IPS-15b (cell line): ENCODE measurements around the gene XPO6.

Experiments
- H3K27me3 ChIP-seq: one replicate; pipeline ENCODE4 v1.6.1; 2013; ENCODE audit warnings: low read length; ENCODE audit not compliant: control insufficient read depth, insufficient read depth
- H3K36me3 ChIP-seq: one replicate; pipeline ENCODE4 v1.6.1; 2013; ENCODE audit warnings: low read length; ENCODE audit not compliant: control insufficient read depth, insufficient read depth
- H3K4me1 ChIP-seq: one replicate; pipeline ENCODE4 v1.6.1; 2013; ENCODE audit warnings: mild to moderate bottlenecking, low read length; ENCODE audit not compliant: control insufficient read depth, insufficient read depth
- H3K4me3 ChIP-seq: one replicate; pipeline ENCODE4 v1.5.1; 2013; ENCODE audit warnings: low read depth, low read length
- H3K9ac ChIP-seq: one replicate; pipeline ENCODE4 v1.6.1; 2013; ENCODE audit warnings: low read depth, mild to moderate bottlenecking, low read length
- H3K9me3 ChIP-seq: one replicate; pipeline ENCODE4 v1.6.1; 2013; ENCODE audit warnings: mild to moderate bottlenecking, low read length; ENCODE audit not compliant: control insufficient read depth, insufficient read depth

Gene XPO6

DNA sequence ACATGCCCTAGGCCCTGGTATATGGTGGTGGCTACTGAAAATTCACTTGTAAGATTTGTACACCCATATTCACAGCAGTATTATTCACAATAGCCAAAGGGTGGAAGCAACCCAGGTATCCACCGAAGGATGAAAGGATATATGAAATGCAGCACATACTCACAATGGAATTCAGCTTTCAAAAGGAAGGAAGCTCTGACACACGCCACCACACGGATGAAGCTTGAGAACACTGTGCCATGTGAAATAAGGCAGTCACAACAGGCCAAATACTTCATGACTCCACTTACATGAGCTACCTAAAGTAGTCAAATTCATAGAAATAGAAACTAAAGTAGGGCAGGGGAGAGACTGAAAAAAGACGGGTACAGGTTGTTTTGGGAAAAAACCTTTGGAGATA lies 2.9 kb downstream of the XPO6 start:
- Histone ChIP-seq H3K4me1 (peaks cover 6% of the 10 kb centered on the region), H3K4me3 (no peak overlapping the region), H3K27me3 (no peaks in the 10 kb centered on the region), H3K9ac (no peak overlapping the region), H3K36me3 (peaks cover 12% of the 10 kb centered on the region), H3K9me3 (no peaks in the 10 kb centered on the region)

DNA sequence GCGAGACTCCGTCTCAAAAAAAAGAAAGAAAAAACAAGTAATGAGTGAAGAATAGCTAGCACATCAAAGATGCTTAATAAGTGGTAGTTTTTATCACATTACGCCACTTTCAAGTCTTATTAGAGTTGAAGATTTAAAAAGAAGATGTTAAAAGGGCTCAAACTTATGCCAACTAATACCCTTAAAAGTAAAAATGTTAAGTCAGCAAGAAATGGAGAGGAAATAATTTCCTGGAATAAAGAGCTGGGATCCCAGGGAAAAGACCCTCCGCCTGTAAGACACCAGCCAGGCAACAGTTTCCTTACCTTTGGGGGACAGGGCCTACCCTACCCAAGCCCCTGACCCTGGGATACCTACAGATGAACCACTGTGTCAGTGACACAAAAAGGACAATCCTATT lies 3.6 kb downstream of the XPO6 start:
- Histone ChIP-seq H3K9me3 (no peaks in the 10 kb centered on the region), H3K27me3 (no peaks in the 10 kb centered on the region), H3K36me3 (peaks cover 16% of the 10 kb centered on the region), H3K4me3 (no peak overlapping the region), H3K4me1 (peaks cover 4% of the 10 kb centered on the region), H3K9ac (no peak overlapping the region)

DNA sequence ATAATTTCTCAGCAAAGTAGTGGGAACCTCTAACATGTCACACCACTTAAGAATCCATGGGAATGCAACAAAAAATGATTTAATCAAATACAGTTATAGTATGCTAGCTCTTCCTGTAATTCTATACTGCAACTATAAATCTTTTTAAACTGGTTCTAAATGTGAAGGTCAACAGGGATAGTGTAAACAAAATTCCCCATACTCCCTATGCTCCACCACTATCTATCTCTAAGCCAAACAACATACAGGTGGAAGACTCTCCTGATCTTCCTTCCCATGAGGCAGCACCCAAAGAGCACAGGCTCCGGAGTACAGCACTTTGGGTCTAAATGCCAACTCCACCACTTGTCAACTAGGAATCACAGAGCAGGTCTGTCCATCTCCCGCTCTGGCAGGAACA lies 4.4 kb downstream of the XPO6 start:
- Histone ChIP-seq H3K9ac (no peak overlapping the region), H3K4me3 (no peak overlapping the region), H3K36me3 (peaks cover 19% of the 10 kb centered on the region), H3K4me1 (peaks cover 3% of the 10 kb centered on the region), H3K9me3 (no peaks in the 10 kb centered on the region), H3K27me3 (no peaks in the 10 kb centered on the region)

DNA sequence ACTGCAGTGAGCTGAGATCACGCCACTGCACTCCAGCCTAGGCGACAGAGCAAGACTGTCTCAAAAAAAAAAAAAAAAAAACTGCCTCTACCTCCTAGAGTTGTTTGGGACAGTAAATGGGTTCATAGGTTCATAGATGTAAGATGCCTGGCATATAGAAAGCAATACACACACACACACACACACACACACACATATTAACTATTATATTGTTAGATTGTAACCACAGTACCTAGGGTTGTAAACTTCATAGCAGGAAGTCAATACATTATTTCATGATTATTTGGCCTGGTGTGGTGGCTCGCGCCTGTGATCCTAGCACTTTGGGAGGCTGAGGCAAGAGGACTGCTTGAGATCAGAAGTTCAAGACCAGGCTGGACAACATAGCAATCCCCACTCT lies 5.8 kb downstream of the XPO6 start:
- Histone ChIP-seq H3K9ac (no peak overlapping the region), H3K4me3 (no peak overlapping the region), H3K36me3 (peaks cover 22% of the 10 kb centered on the region), H3K4me1 (no peaks in the 10 kb centered on the region), H3K27me3 (no peaks in the 10 kb centered on the region), H3K9me3 (no peaks in the 10 kb centered on the region)

DNA sequence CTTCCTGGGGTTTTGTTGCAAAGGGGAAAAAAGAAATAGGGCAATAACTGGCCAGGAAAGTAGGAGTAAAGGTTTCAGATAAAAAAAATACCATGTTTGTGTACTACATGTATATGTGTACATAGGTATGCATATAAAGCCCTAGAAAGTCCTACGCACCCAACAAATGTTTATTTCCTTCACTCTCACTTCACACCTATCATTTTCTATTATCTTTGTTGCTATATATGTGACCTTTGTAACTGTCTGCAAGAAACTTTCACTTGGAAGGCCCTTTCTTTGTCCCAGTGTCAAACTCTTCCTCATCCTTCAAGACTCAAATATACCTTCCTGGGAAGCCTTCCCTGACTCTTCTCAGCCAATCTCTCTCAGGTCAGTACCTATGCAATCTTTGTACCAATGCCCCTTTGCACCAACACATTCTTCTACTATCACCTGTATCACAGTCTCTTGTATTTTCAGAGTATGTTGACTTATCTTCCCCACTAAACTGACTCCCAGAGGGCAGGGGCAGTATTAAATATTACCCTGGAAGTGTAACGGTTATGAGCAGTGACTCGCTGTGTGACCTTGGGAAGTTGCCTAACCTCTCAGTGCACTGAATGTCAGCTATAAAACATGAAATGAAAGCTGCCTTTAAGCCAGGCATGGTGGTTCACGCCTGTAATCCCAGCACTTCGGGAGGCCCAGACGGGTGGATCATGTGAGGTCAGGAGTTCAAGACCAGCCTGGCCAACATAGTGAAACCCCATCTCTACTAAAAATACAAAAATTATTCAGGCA lies 6.5 kb downstream of the XPO6 start:
- Histone ChIP-seq H3K4me1 (no peaks in the 10 kb centered on the region), H3K27me3 (no peaks in the 10 kb centered on the region), H3K9me3 (no peaks in the 10 kb centered on the region), H3K36me3 (peaks cover 22% of the 10 kb centered on the region), H3K4me3 (no peak overlapping the region), H3K9ac (no peak overlapping the region)

DNA sequence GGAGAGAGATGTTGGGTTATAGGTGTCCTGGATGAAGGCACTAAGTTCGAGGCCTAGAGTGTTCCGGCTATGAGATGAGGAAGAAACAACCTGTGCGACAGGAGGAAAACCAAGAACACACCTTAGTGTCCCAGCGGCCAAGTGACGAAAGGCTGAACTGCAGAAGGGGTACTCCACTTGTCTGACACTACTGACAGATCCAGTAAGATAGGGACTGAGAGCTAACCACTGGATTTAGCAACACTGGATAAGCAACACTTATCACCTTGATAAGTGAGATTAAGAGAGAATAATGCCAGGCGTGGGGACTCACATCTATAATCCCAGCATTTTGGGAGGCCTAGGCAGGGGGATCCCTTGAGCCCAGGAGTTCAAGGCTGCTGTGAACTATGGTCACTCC lies 7.1 kb downstream of the XPO6 start:
- H3K4me1 ChIP-seq, result no peaks in the 10 kb centered on the region
- H3K9me3 ChIP-seq, result no peaks in the 10 kb centered on the region
- no peaks in the 10 kb centered on the region for H3K27me3 ChIP-seq
- peaks cover 22% of the 10 kb centered on the region for H3K36me3 ChIP-seq
- no peak overlapping the region for H3K9ac ChIP-seq
- no peak overlapping the region for H3K4me3 ChIP-seq

DNA sequence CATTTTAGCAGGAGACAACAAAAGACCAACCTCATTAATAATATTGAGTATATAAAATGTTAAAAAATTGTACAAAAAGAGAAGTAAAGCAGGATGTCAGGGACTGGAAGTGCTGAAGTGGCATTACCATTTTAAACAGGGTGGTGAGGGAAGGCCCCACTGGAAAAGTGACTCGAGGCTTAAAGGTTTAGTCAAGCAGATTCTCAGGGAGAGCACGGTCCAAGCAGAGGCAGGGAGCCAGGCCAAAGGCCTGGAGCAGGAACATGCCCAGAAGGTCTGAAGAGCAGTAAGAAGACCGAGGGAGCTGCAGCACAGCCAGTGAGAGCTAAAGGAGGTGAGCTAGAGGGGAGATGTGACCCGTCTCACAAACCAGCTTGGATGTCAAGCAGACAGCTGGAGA lies 7.6 kb downstream of the XPO6 start:
- H3K4me1 ChIP-seq, result no peaks in the 10 kb centered on the region
- no peaks in the 10 kb centered on the region for H3K9me3 ChIP-seq
- no peak overlapping the region for H3K9ac ChIP-seq
- no peaks in the 10 kb centered on the region for H3K27me3 ChIP-seq
- no peak overlapping the region for H3K4me3 ChIP-seq
- H3K36me3 ChIP-seq, result peaks cover 22% of the 10 kb centered on the region

DNA sequence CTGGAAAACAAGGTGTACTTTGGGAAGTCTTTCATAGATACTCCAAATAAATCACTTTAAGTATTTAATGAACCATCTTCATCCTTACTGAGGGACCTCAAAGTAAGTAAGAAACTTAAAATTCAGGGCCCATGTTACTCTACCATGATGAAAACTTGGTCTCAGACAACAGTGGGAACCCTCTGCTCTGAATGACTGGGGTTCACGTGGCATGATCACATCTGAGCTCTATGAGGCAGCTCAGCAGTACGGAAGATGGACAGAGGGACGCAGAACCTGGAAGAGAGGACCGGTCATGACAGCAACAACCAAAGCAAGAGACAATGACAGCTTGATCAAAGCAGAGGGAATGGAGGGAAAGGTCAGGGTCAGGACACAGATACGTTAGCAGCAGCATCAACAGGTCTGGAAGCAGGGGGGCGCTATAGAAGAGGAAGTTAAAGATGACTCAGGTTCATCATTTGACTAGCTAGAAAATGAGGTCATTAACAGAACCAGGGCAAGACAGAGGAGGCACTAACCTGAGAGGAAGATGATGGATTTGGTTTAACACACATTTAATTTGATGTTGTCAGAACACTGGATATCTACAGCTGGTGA lies 9.5 kb downstream of the XPO6 start:
- H3K36me3 ChIP-seq, result peaks cover 15% of the 10 kb centered on the region
- H3K4me1 ChIP-seq, result no peaks in the 10 kb centered on the region
- H3K9ac ChIP-seq, result no peak overlapping the region

DNA sequence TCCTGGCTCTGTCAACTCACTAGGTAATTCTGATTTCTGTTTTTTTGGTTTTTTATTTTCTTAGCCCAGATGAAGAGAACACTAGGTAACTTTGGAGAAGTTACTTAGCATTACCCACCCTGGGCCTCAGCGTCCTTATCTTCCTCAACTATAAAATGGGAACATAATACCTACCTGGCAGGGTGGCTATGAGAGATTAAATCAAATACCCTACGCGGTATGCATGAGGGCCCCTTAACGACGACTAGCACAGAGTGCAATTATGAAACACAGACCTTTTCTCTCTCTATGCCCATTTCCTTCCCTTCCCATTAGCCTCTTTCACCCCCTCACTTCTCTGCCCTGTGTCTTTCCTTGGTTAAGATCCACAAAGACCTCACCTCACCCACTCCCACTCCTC lies 11.1 kb downstream of the XPO6 start:
- no peak overlapping the region for H3K9ac ChIP-seq
- no peak overlapping the region for H3K4me3 ChIP-seq
- peaks cover 15% of the 10 kb centered on the region for H3K36me3 ChIP-seq
- H3K27me3 ChIP-seq, result no peaks in the 10 kb centered on the region
- H3K9me3 ChIP-seq, result no peaks in the 10 kb centered on the region
- no peaks in the 10 kb centered on the region for H3K4me1 ChIP-seq

More for the DNA sequence above, 9.5 kb downstream of the XPO6 start:
- Histone ChIP-seq H3K27me3 (no peaks in the 10 kb centered on the region), H3K4me3 (no peak overlapping the region), H3K9me3 (no peaks in the 10 kb centered on the region)

DNA sequence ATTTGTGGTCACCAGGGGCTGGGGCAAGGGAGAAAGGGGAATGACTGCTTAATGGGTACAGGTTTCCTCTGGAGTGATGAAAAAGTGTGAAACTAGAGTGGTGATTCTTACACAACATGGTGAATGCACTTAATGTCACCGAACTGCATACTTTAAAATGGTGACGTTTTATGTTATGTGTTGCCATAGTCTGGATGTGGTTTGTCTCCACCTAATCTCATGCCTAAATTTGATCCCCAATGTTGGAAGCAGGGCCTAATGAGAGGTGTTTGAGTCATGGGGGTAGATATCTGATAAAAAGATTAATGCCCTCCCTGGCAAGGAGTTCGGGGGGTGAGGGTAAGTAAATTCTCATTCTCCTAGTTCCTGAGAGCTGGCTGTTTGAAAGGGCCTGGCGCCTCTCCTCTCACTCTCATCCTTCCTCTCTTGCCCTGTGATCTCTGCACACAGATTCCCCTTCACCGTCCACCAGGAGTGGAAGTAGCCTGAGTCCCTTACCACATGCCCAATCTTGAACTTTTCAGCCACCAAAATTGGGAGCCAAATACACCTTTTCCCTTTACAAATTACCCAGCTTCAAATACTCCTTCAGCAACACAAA lies 15.3 kb downstream of the XPO6 start:
- Histone ChIP-seq H3K36me3 (no peaks in the 10 kb centered on the region), H3K4me1 (peaks cover 6% of the 10 kb centered on the region), H3K9me3 (no peaks in the 10 kb centered on the region), H3K4me3 (no peak overlapping the region), H3K27me3 (no peaks in the 10 kb centered on the region), H3K9ac (no peak overlapping the region)

DNA sequence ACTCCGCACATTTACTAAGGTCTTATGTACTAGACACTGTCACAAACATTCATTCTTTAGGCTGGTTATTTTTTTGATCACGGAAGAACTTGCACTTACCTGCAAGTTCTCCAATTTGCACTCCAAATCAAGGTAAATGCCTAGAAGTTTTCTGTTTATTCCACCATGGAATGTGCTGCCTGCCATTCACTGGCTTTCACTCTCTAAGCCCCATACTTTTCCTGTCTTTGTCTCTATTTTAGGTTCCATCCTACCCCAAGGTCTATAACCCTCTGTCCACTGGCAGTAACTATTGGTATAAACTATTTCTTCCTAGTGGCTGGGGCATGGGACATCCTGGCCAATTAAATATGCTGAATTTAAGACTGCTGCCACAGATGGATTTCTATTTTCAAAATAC lies 15.9 kb downstream of the XPO6 start:
- no peak overlapping the region for H3K4me3 ChIP-seq
- peaks cover 6% of the 10 kb centered on the region for H3K4me1 ChIP-seq
- H3K27me3 ChIP-seq, result no peaks in the 10 kb centered on the region
- no peaks in the 10 kb centered on the region for H3K9me3 ChIP-seq
- no peak overlapping the region for H3K9ac ChIP-seq
- no peaks in the 10 kb centered on the region for H3K36me3 ChIP-seq
